HG03571 (cell line): ENCODE results near the gene SYNJ2.

Experiments used
- ATAC-seq: cut with Tn5 transposase; IDR thresholded peaks from one replicate; pipeline ENCODE4 v1.9.1; 2021; ENCODE audit not compliant: unreplicated experiment

SYNJ2 gene

DNA sequence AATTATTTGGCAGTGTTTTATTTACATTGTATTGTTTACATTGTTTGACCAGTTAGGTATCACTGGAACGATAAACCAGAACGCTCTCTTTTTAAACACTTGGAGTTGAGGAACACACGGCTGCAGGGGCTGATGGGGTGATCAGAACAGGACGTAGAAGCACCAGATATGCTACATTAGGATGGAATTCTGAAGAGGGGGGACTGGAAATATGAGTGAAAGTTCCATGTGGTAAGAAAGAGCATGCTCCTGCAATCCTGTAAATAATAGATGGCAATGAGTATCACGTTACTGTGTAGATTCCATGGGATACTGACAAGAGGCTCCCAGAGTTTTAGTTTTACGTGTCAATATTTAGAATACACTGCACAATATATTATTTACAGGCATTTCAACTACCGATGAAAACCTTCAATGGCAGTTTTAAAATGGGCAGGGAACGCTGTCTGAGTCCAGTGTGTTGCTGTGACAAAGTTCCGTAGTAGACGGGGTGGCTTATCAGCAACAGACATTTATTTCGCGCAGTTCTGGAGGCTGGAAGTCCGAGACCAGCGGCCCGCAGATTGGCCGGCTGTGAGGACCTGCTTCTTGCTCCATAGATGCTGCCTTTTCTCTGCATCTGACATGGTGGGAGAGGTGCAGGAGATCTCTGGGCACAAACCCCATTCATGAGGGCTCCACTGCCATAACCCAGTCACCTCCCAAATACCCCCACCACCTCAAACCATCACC is 43.1 kb downstream of the SYNJ2 start:
- ATAC-seq = no peak

GRCh38 chr6:158026054-158026900 is 44.6 kb downstream of the SYNJ2 start:
- peak; percentile 66 for ATAC-seq

DNA sequence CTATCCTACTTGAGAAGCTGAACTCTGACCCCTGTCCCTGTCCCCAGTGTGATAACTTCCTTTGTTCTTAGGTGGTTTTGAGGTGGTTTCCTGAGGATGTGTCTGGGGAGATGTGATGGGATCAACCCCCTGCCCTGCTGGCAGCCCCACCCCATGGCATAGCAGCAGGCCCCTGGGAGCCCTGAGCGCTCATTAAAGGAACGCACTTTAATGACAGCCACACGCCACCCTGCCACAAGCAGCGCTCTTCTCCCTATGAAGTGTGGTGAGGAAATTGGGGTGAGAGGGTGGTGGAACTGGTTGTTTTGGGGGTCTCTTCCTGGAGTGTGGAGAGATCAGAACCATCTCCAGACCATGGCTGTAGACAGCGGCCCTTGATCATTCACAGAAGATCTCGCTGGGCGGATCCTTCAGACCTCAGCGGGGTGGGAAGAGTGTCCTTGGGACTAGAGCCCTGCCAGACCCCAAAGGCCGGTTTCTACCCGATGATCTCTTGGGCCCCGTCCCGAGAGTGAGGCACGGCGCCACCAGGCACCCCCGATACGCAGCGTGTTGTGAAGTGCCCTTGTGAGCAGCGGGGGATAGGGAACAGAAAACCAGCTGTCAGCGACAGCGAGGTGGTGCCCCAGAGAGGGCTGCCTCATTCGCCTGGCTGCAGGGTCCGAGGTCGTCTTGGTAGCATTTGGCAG is 45.4 kb downstream of the SYNJ2 start:
- ATAC-seq = no peak

GRCh38 chr6:158027590-158028285 is 46.1 kb downstream of the SYNJ2 start:
- ATAC-seq = no peak

- no peak for ATAC-seq
These were observed 46.8 kb downstream of the SYNJ2 start for GRCh38 chr6:158028421-158028820.

GRCh38 chr6:158028876-158029275 is 47.2 kb downstream of the SYNJ2 start:
- ATAC-seq = no peak

- ATAC-seq = no peak
These were observed 48.1 kb downstream of the SYNJ2 start for GRCh38 chr6:158029668-158030230.

GRCh38 chr6:158030380-158031300 is 49.0 kb downstream of the SYNJ2 start:
- no peak for ATAC-seq

DNA sequence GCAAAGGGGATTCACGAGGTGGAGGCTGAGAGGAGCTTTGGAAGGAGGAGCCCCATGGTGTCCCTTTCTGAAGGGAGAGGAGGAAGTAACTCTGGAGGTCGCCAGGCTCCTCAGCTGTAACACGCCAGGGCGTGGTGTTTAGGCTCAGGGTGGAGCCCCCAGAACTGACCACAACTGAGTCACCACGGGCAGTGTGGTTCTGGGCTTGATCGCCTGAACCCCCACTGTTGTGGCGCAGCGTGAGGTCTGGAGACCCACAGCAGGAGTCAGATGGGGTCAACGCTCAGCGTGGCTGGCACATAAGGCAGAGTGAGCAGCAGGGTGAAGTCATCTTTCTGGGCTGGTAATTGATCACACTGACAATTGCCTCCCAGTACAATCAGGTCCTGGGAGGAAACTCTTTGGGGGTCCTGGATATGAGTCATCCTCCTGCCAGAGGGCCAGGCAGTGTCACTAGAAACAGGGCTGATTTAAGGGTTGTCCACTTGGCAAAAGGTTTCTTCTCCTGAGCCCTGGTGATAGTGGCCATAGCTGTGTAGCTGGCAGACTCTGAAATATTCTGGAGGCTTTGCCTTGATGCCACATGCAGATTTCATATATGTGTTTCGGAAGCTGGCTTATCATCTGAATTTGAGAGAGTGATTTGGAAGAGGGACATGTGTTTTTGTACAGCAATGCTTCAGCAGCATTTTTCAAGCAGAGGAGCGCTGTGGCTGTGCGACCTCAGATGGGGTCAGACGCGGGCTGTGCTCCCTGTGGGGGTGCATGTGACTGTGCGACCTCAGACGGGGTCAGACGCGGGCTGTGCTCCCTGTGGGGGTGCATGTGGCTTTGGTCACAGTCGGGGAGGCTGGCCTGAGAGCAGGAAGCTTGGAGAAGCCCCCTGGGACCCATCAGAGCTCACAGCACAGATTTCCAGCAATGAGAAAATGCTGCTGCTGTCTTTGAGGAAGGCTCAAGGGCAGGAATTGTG is 50.0 kb downstream of the SYNJ2 start:
- no peak for ATAC-seq

GRCh38 chr6:158032354-158032733 is 50.7 kb downstream of the SYNJ2 start:
- no peak for ATAC-seq

DNA sequence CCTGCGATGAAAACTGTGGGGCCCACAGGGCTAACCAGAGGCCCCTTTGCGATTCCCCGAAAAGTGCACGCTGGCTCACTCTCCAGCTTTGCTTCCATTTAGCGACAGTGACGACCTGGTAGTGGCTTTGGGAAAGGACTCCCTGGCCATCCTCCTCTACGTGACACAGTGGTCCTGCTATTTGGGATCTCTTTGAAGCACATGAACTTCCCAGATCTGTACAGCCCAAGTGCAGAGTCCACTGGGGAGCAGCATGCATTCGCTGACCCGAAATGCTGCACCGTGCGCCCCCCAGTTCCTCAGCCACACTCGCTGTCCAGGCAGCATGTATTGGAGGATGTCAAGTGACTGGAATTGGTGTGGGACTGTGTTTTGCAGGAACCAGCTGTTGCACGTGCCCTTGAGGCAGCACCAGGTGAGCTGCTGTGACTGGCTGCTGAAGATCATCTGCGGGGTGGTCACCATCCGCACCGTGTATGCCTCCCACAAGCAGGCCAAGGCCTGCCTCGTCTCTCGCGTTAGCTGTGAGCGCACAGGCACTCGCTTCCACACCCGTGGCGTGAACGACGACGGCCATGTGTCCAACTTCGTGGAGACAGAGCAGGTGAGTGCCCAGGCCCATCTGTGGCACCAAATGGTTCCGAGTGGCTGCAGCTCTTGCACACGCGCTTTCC is 51.6 kb downstream of the SYNJ2 start:
- no peak for ATAC-seq

DNA sequence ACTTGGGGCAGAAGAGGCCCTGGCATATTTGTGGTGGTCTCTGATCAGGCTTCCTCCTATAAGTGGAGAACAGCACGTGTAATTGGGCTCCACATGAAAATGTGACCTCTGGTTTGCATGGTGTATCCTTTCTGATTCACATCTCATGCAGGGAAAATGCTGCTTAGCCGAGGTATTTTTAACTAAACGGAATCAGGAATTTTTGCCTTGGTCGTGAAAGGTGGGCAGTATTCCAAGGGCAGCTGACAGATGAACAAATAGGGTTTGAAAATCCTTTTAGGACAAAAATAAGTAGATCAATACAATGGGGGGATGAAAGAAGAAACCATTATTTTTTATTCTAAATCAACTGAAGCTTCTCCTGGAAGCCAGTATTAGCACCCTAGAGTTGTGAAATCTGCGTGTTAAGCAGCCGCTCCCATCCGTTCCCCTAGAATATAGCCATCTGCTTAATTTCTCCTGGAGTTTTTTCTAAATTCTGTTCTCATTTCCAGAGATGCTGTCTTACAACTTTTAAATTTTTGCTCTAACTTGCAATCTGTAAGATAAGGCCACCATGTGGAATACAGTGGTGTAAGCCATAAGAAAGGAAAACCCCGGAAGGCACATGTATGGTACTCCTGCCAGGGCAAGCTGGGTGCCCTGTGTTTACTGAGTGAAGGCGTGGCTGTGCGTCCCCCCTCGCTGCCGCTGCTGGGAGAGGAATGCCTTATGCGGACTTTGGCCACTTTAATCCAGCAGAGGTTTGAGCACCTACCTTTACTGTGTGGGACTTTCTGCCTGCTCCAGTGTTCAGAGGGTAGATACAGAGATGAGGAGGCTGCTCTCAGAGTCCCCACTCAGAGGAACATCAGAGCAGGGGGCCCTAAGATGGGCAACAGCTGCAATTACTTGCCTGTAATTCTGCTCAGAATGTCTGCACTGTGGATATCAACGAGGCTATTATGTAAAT is 52.4 kb downstream of the SYNJ2 start:
- ATAC-seq = no peak

DNA sequence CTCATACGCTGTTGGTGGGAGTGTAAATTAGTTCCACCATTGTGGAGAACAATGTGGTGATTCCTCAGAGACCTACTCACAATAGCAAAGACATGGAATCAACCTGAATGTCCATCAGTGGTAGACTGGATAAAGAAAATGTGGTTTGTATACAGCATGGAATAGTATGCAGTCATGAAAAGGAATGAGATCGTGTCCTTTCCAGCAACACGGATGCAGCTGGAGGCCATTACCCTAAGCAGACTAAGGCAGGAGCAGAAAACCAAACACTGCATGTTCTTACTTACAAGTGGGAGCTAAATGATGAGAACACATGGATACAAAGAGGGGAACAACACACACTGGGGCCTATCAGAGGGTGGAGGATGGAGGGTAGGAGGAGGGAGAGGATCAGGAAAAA is 54.6 kb downstream of the SYNJ2 start:
- ATAC-seq = no peak

DNA sequence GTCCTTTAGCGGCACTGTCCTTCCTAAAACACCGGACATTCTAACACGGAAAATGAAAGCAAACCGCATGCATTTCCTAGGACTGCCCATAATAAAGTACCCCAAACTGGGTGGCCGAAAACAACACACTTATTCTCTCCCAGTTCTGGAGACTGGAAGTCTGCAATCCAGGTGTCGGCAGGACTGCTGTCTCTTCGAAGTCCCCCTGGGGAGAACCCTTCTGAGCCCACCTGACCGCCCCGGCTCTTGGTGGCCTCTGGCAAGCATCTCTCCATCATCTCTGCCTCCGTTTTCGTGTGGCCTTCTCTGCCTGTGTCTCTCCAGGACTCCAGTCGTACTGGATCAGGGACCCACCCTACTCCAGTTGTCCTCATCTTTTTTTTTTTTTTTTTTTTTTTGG is 55.4 kb downstream of the SYNJ2 start:
- no peak for ATAC-seq

DNA sequence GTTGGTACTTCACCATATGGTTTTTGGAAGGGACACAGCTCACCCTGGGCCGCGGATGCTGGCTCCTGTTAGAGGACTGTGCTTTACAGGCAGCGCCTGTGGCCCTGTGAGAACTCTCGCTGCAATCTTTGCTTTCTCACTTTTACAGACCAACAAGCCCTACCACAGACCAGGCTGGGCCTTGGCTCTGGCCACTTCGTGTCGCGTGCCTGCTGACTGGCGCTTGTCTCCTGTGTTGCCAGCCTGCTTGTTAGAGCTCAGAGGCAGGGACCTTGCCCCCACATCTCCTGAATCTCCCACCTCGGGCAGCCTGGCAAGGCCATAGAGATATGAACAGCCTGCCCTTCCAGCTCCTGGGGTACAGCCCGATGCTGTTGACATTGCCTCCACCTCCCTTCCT is 56.1 kb downstream of the SYNJ2 start:
- ATAC-seq = no peak

GRCh38 chr6:158038291-158039177 is 56.9 kb downstream of the SYNJ2 start:
- ATAC-seq = no peak
